ENCODE data around the gene NPFFR1.

DNA sequence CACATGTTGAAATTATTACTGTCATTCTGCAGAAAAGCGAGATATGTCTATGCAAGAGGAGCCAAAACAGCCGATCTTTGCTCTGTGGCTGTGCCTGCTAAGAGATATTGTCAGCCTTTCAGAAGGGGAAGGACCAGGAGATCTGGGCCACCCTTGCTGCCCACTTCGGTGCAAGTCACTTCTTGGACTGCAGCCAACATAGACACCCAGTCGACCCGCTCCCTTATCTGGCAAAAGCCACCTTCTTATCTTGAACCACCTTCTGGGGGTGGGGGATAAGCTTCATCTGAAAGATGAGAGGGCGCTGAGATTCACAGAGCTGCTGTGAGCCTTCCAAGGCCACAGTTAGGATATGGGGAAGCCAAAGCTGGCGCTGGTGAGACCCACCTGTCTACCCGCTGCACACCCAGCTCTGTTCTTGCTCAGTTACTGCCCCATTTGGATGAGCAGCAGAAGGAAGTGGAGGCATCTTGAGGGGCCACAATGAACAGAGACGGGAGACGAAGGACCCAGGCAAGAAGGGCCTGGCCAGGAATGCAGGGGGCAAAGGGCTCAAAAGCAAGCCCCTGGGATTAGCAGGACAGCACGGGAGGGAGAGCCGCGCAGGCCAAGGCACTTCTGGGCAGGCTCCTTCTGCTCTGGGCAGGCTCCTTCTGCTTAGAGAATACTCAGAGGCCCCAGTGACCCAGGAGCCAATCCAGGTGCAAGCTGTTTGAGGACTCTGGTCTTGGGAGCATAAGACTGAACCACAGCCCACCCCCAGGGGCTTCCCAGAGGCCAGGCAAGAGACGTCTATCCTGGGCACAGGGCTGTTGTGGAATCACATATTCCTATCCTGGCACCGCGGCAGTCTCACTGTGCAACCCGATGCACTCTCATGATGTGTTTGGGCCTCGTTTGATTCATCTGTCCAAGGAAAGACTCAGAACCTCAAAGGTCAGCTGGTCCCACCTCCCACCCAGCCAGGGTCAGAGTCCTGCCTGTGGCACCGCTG lies 38.4 kb upstream of the NPFFR1 start:
- no peak for TF ChIP-seq SP1 (IDR thresholded peaks at IDR 0.05)
- TF ChIP-seq, protein P1, sequence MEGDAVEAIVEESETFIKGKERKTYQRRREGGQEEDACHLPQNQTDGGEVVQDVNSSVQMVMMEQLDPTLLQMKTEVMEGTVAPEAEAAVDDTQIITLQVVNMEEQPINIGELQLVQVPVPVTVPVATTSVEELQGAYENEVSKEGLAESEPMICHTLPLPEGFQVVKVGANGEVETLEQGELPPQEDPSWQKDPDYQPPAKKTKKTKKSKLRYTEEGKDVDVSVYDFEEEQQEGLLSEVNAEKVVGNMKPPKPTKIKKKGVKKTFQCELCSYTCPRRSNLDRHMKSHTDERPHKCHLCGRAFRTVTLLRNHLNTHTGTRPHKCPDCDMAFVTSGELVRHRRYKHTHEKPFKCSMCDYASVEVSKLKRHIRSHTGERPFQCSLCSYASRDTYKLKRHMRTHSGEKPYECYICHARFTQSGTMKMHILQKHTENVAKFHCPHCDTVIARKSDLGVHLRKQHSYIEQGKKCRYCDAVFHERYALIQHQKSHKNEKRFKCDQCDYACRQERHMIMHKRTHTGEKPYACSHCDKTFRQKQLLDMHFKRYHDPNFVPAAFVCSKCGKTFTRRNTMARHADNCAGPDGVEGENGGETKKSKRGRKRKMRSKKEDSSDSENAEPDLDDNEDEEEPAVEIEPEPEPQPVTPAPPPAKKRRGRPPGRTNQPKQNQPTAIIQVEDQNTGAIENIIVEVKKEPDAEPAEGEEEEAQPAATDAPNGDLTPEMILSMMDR (IDR thresholded peaks at IDR 0.05; ENCODE audit: low read depth, low read length, missing input control): no peak
- TF ChIP-seq TAF1 (conservative IDR thresholded peaks at IDR 0.05): no peak
